ENCODE measurements around the gene HOPX. TPM values are rescaled to one million over a fixed set of nuclear protein-coding genes. Genes with fewer than 3 reads are reported as not detected.

HOPX gene
- polyA plus RNA-seq, 2 donors = 649 to 1,386 TPM

DNA sequence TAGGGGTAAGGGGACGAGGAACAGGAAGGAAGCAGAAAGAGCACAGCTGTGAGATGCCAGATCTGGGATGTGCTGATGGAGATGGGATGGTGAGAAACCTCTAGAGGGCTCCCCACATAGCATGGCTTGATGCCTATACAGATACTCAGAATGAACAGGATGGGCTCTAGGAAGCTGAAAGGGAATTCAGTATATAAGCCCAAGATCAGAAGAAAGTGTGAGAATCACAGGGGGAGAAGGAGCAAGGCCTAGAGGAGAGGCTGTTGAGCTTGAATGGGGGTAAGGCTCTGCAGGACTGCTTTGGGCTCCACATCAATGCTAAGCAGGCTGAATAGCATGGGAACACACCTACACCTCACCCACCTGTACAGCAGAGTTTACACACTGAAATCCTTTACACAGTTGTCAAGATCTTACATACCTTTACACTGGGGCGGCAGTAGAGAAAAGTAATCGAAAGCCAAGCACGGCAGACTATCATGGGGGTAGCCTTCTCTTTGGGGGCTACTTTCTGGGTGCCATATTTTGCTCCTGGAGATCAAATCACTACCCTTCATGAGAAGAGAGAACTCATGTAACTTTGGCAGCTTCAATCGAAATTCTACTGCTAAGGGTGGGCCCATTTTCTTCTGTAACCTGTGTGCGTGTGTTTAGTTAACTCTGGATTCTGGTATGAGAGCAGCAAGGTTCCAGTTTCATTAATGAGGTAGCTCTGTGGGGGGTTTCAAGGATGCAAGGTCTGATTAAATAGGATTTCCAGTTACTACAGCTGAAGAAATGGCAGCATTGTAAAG lies 30.6 kb downstream of the HOPX start:
- WGBS, 2 donors = 76 to 83% methylated on average over 6 of the region's 6 CpGs
- Histone ChIP-seq H3K4me3 (ENCODE audit: low read depth in 1 of 2, low read length in 2 of 2) (no peak overlapping the region), H3K27ac (ENCODE audit: low read depth in 2 of 2, low read length in 1 of 2) (no peak overlapping the region), H3K27me3 (ENCODE audit: control insufficient read depth in 1 of 2, insufficient read depth in 2 of 2, low read length in 2 of 2) (no peaks in the 10 kb centered on the region), H3K4me1 (ENCODE audit: control insufficient read depth in 2 of 2, insufficient read depth in 2 of 2, low read length in 1 of 2) (no peaks in the 10 kb centered on the region), H3K36me3 (ENCODE audit: control insufficient read depth in 2 of 2, insufficient read depth in 2 of 2, low read length in 1 of 2) (peaks cover 3 to 8% of the 10 kb centered on the region in 2 donors), H3K9me3 (ENCODE audit: control insufficient read depth in 2 of 2, insufficient read depth in 1 of 2, low read depth in 1 of 2, low read length in 1 of 2) (no peaks in the 10 kb centered on the region)

- no peak overlapping the region for H3K4me3 ChIP-seq (ENCODE audit: low read depth in 1 of 2, low read length in 2 of 2)
- WGBS, 2 donors = 81 to 88% methylated on average over 5 of the region's 5 CpGs
Measured at GRCh38 chr4:56649445-56650261, 31.4 kb downstream of the HOPX start.

DNA sequence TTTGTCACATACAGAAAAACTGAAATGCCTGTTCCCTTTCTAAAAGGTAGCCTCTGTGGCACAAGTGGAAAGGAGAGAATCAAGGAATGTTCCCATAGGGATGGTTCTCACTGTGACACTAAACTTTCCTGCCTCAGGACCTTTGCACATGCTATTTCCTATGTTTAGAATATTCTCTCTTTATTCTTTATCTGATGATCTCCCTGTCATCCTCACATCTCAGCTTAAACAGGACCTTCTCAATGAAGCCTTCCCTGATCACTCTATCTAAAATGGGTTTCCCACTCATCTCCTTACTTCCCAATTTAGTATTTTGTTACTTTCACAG lies 32.3 kb downstream of the HOPX start:
- Histone ChIP-seq H3K4me1 (ENCODE audit: control insufficient read depth in 2 of 2, insufficient read depth in 2 of 2, low read length in 1 of 2) (no peaks in the 10 kb centered on the region), H3K27ac (ENCODE audit: low read depth in 2 of 2, low read length in 1 of 2) (no peak overlapping the region), H3K9me3 (ENCODE audit: control insufficient read depth in 2 of 2, insufficient read depth in 1 of 2, low read depth in 1 of 2, low read length in 1 of 2) (no peaks in the 10 kb centered on the region), H3K4me3 (ENCODE audit: low read depth in 1 of 2, low read length in 2 of 2) (no peak overlapping the region), H3K36me3 (ENCODE audit: control insufficient read depth in 2 of 2, insufficient read depth in 2 of 2, low read length in 1 of 2) (peaks cover 3 to 8% of the 10 kb centered on the region in 2 donors), H3K27me3 (ENCODE audit: control insufficient read depth in 1 of 2, insufficient read depth in 2 of 2, low read length in 2 of 2) (no peaks in the 10 kb centered on the region)

More at GRCh38 chr4:56649445-56650261, 31.4 kb downstream of the HOPX start:
- Histone ChIP-seq H3K27me3 (ENCODE audit: control insufficient read depth in 1 of 2, insufficient read depth in 2 of 2, low read length in 2 of 2) (no peaks in the 10 kb centered on the region), H3K27ac (ENCODE audit: low read depth in 2 of 2, low read length in 1 of 2) (peak overlapping the region in 1 of 2 donors; percentile 28), H3K4me1 (ENCODE audit: control insufficient read depth in 2 of 2, insufficient read depth in 2 of 2, low read length in 1 of 2) (no peaks in the 10 kb centered on the region), H3K36me3 (ENCODE audit: control insufficient read depth in 2 of 2, insufficient read depth in 2 of 2, low read length in 1 of 2) (peaks cover 3 to 8% of the 10 kb centered on the region in 2 donors), H3K9me3 (ENCODE audit: control insufficient read depth in 2 of 2, insufficient read depth in 1 of 2, low read depth in 1 of 2, low read length in 1 of 2) (no peaks in the 10 kb centered on the region)

- H3K4me1 ChIP-seq (ENCODE audit: control insufficient read depth in 2 of 2, insufficient read depth in 2 of 2, low read length in 1 of 2) = no peaks in the 10 kb centered on the region
- 91 to 95% methylated on average over 5 of the region's 5 CpGs for WGBS, 2 donors
- no peaks in the 10 kb centered on the region for H3K9me3 ChIP-seq (ENCODE audit: control insufficient read depth in 2 of 2, insufficient read depth in 1 of 2, low read depth in 1 of 2, low read length in 1 of 2)
- H3K4me3 ChIP-seq (ENCODE audit: low read depth in 1 of 2, low read length in 2 of 2) = no peak overlapping the region
- no peaks in the 10 kb centered on the region for H3K27me3 ChIP-seq (ENCODE audit: control insufficient read depth in 1 of 2, insufficient read depth in 2 of 2, low read length in 2 of 2)
- H3K36me3 ChIP-seq (ENCODE audit: control insufficient read depth in 2 of 2, insufficient read depth in 2 of 2, low read length in 1 of 2) = peaks cover 3 to 8% of the 10 kb centered on the region in 2 donors
- no peak overlapping the region for H3K27ac ChIP-seq (ENCODE audit: low read depth in 2 of 2, low read length in 1 of 2)
Measured at GRCh38 chr4:56648021-56648823, 32.9 kb downstream of the HOPX start.

GRCh38 chr4:56646341-56646740 lies 34.8 kb downstream of the HOPX start:
- H3K9me3 ChIP-seq (ENCODE audit: control insufficient read depth in 2 of 2, insufficient read depth in 1 of 2, low read depth in 1 of 2, low read length in 1 of 2) = no peaks in the 10 kb centered on the region
- H3K4me3 ChIP-seq (ENCODE audit: low read depth in 1 of 2, low read length in 2 of 2) = no peak overlapping the region
- H3K27ac ChIP-seq (ENCODE audit: low read depth in 2 of 2, low read length in 1 of 2) = no peak overlapping the region
- H3K27me3 ChIP-seq (ENCODE audit: control insufficient read depth in 1 of 2, insufficient read depth in 2 of 2, low read length in 2 of 2) = no peaks in the 10 kb centered on the region
- WGBS, 2 donors = 90 to 91% methylated on average over 1 of the region's 1 CpG
- H3K4me1 ChIP-seq (ENCODE audit: control insufficient read depth in 2 of 2, insufficient read depth in 2 of 2, low read length in 1 of 2) = no peaks in the 10 kb centered on the region
- H3K36me3 ChIP-seq (ENCODE audit: control insufficient read depth in 2 of 2, insufficient read depth in 2 of 2, low read length in 1 of 2) = peaks cover 3 to 8% of the 10 kb centered on the region in 2 donors

DNA sequence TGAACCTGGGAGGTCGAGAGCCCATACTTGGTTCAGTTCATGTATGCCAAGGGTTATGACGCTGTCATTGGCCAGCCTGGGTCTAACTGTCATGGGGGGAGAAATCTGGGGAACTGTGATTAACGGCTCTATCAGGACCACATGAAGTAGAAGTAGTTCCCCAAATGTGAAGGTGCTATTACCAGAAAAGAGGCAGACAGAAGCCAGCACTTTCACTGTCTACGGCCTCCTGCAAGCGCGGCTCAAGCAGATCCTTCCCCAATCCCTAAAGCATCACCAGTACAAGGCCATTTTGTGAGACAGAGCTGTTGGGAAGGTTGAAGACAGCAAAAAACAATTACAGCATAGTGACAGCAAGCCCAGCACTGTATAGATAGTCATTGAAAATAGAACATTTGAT lies 37.5 kb downstream of the HOPX start:
- no peak overlapping the region for H3K27ac ChIP-seq (ENCODE audit: low read depth in 2 of 2, low read length in 1 of 2)
- H3K4me3 ChIP-seq (ENCODE audit: low read depth in 1 of 2, low read length in 2 of 2) = no peak overlapping the region
- H3K36me3 ChIP-seq (ENCODE audit: control insufficient read depth in 2 of 2, insufficient read depth in 2 of 2, low read length in 1 of 2) = peaks cover 0 to 3% of the 10 kb centered on the region in 2 donors
- no peaks in the 10 kb centered on the region for H3K27me3 ChIP-seq (ENCODE audit: control insufficient read depth in 1 of 2, insufficient read depth in 2 of 2, low read length in 2 of 2)
- no peaks in the 10 kb centered on the region for H3K9me3 ChIP-seq (ENCODE audit: control insufficient read depth in 2 of 2, insufficient read depth in 1 of 2, low read depth in 1 of 2, low read length in 1 of 2)
- H3K4me1 ChIP-seq (ENCODE audit: control insufficient read depth in 2 of 2, insufficient read depth in 2 of 2, low read length in 1 of 2) = no peaks in the 10 kb centered on the region
- WGBS, 2 donors = 95 to 97% methylated on average over 6 of the region's 6 CpGs

GRCh38 chr4:56641494-56642051 lies 39.5 kb downstream of the HOPX start:
- no peak overlapping the region for H3K4me3 ChIP-seq (ENCODE audit: low read depth in 1 of 2, low read length in 2 of 2)
- H3K4me1 ChIP-seq (ENCODE audit: control insufficient read depth in 2 of 2, insufficient read depth in 2 of 2, low read length in 1 of 2) = no peaks in the 10 kb centered on the region
- no peaks in the 10 kb centered on the region for H3K36me3 ChIP-seq (ENCODE audit: control insufficient read depth in 2 of 2, insufficient read depth in 2 of 2, low read length in 1 of 2)
- H3K27me3 ChIP-seq (ENCODE audit: control insufficient read depth in 1 of 2, insufficient read depth in 2 of 2, low read length in 2 of 2) = no peaks in the 10 kb centered on the region
- WGBS, 2 donors = 23 to 36% methylated on average over 4 of the region's 4 CpGs
- peak overlapping the region; percentile 17 to 64 for H3K27ac ChIP-seq (ENCODE audit: low read depth in 2 of 2, low read length in 1 of 2)
- H3K9me3 ChIP-seq (ENCODE audit: control insufficient read depth in 2 of 2, insufficient read depth in 1 of 2, low read depth in 1 of 2, low read length in 1 of 2) = no peaks in the 10 kb centered on the region

DNA sequence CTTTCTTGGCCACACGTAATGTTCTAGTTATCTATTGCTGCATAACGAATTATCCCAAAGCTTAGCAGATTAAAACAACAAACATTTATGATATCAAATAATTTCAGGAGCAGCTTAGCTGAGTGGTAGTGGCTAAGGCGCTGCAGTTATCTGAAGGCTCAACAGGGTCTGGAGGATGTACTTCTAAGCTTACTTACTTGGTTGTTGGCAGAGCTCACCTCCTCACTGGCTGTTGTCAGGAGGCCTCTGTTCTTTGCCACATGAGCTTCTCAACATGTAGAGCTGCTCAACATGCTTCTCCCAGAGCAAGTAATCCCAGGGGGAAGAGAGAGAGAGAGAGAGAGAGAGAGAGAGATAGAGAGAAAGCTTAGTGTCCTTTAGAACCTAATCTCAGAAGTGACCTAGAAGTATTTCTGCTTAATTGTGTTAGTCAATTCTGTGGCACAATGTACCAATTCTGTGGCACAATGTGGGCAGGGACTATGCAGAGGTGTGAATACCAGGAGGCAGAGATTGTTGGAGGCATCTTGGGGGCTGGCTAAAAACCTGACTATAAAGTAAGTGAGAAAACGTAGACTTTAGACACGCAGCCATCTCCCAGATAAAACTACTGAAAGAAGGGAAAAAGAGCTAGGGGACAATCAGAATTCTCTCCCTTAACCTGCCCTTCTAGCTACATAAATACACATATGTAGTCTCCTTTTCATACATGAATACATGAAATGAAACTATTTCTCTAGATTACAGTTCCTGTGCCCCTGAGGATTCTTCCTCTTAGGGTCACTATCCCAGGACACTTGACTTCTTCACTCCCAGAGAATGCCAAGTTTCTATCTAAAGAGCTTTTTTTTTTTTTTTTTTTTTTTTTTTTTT lies 40.2 kb downstream of the HOPX start:
- Histone ChIP-seq H3K27me3 (ENCODE audit: control insufficient read depth in 1 of 2, insufficient read depth in 2 of 2, low read length in 2 of 2) (no peaks in the 10 kb centered on the region), H3K4me1 (ENCODE audit: control insufficient read depth in 2 of 2, insufficient read depth in 2 of 2, low read length in 1 of 2) (peaks cover 0 to 2% of the 10 kb centered on the region in 2 donors), H3K9me3 (ENCODE audit: control insufficient read depth in 2 of 2, insufficient read depth in 1 of 2, low read depth in 1 of 2, low read length in 1 of 2) (no peaks in the 10 kb centered on the region), H3K27ac (ENCODE audit: low read depth in 2 of 2, low read length in 1 of 2) (peak overlapping the region; percentile 3 to 27), H3K36me3 (ENCODE audit: control insufficient read depth in 2 of 2, insufficient read depth in 2 of 2, low read length in 1 of 2) (no peaks in the 10 kb centered on the region), H3K4me3 (ENCODE audit: low read depth in 1 of 2, low read length in 2 of 2) (no peak overlapping the region)
- WGBS, 2 donors = 77 to 82% methylated on average over 5 of the region's 5 CpGs
